Calu3 (cell line): ENCODE results near the gene SMAD1. TPM values are rescaled to one million over a fixed set of nuclear protein-coding genes. Genes with fewer than 3 reads are reported as not detected.

Experiments
- BruUV-seq: library from RNA; stranded (reverse); fragments of 400-500 nt; replicated peaks from 2 replicates; lab custom pipeline; 2021; lab: Mats Ljungman, UMichigan
- CTCF ChIA-PET: fragments of 300-600 bp; sonication (Branson Sonifier 250); formaldehyde crosslinking; loops from one replicate; lab custom pipeline; 2022; ENCODE audit warnings: antibody characterized with exemption; lab: Charles Lee
- DNase-seq: peaks from one replicate; pipeline ENCODE4 v3.0.0; 2022
- H3K27ac Mint-ChIP-seq: one replicate; pipeline ENCODE4 v1.8.0; 2022; ENCODE audit warnings: mixed read lengths; ENCODE audit not compliant: unreplicated experiment
- H3K27me3 Mint-ChIP-seq: one replicate; pipeline ENCODE4 v1.8.0; 2022; ENCODE audit warnings: mixed read lengths; ENCODE audit not compliant: unreplicated experiment
- H3K36me3 Mint-ChIP-seq: one replicate; pipeline ENCODE4 v1.8.0; 2022; ENCODE audit warnings: mild to moderate bottlenecking, moderate library complexity, mixed read lengths; ENCODE audit not compliant: insufficient read depth, unreplicated experiment
- H3K4me1 Mint-ChIP-seq: one replicate; pipeline ENCODE4 v1.8.0; 2022; ENCODE audit warnings: mild to moderate bottlenecking, low read depth, mixed read lengths; ENCODE audit not compliant: unreplicated experiment
- H3K4me3 Mint-ChIP-seq: one replicate; pipeline ENCODE4 v1.8.0; 2022; ENCODE audit warnings: mild to moderate bottlenecking, low read depth, moderate library complexity, mixed read lengths; ENCODE audit not compliant: unreplicated experiment
- H3K9me3 Mint-ChIP-seq: one replicate; pipeline ENCODE4 v1.8.0; 2022; ENCODE audit warnings: low read depth, mixed read lengths; ENCODE audit not compliant: unreplicated experiment
- intact Hi-C: fragments of 100-400 bp; cut with micrococcal nuclease; formaldehyde crosslinking; loops from one replicate; pipeline ENCODE4 v1.10.0; 2022; ENCODE audit not compliant: unreplicated experiment
- total RNA-seq: library from RNA; stranded (reverse); gene quantifications from 2 replicates; pipeline ENCODE4 v1.2.3, GENCODE V29; 2022
- TF ChIP-seq, protein P1 (sequence below): fragments of 200-600 bp; IDR thresholded peaks from one replicate; pipeline ENCODE4 v1.8.0; 2022; ENCODE audit warnings: antibody characterized with exemption; ENCODE audit not compliant: unreplicated experiment

SMAD1 gene
- total RNA-seq, 1 experiment from 2014 or later: 15.3 TPM

DNA sequence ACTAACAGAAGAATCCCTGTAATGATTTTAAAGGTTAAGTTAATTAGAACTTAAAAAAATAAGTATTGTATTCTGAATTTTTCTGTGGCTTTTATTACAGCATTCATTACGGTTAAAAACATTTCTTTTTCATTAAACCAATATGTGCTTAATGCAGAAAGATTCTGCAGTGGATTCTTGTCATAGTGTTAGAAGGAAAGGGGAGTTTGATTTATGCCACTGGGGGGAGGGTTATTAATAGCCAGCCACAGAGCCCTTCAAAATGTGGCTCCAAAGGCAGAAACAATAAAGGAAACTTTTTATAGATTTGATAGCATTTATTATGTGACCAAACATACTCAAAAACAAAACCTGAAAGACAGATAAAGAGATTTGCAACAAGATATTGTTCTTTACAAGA, 9.1 kb downstream of the SMAD1 start:
- BruUV-seq: no TSS peak

GRCh38 chr4:145492376-145492775, 10.7 kb downstream of the SMAD1 start:
- no TSS peak for BruUV-seq
- no peaks in the 10 kb centered on the region for H3K9me3 Mint-ChIP-seq
- TF ChIP-seq, protein P1, sequence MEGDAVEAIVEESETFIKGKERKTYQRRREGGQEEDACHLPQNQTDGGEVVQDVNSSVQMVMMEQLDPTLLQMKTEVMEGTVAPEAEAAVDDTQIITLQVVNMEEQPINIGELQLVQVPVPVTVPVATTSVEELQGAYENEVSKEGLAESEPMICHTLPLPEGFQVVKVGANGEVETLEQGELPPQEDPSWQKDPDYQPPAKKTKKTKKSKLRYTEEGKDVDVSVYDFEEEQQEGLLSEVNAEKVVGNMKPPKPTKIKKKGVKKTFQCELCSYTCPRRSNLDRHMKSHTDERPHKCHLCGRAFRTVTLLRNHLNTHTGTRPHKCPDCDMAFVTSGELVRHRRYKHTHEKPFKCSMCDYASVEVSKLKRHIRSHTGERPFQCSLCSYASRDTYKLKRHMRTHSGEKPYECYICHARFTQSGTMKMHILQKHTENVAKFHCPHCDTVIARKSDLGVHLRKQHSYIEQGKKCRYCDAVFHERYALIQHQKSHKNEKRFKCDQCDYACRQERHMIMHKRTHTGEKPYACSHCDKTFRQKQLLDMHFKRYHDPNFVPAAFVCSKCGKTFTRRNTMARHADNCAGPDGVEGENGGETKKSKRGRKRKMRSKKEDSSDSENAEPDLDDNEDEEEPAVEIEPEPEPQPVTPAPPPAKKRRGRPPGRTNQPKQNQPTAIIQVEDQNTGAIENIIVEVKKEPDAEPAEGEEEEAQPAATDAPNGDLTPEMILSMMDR: no peak
- DNase-seq: no peak
- CTCF ChIA-PET: no interaction called here
- intact Hi-C loops: no loop called here
- no peaks in the 10 kb centered on the region for H3K36me3 Mint-ChIP-seq
- H3K27me3 Mint-ChIP-seq: no peaks in the 10 kb centered on the region
- H3K27ac Mint-ChIP-seq: no peak overlapping the region
- H3K4me1 Mint-ChIP-seq: no peaks in the 10 kb centered on the region
- no peak overlapping the region for H3K4me3 Mint-ChIP-seq

More for the DNA sequence above, 9.1 kb downstream of the SMAD1 start:
- no peak overlapping the region for H3K27ac Mint-ChIP-seq
- H3K27me3 Mint-ChIP-seq: no peaks in the 10 kb centered on the region
- intact Hi-C loops: no loop called here
- no peaks in the 10 kb centered on the region for H3K36me3 Mint-ChIP-seq
- H3K4me1 Mint-ChIP-seq: no peaks in the 10 kb centered on the region
- DNase-seq: no peak
- CTCF ChIA-PET: no interaction called here
- H3K4me3 Mint-ChIP-seq: no peak overlapping the region
- TF ChIP-seq, protein P1: no peak
- no peaks in the 10 kb centered on the region for H3K9me3 Mint-ChIP-seq

DNA sequence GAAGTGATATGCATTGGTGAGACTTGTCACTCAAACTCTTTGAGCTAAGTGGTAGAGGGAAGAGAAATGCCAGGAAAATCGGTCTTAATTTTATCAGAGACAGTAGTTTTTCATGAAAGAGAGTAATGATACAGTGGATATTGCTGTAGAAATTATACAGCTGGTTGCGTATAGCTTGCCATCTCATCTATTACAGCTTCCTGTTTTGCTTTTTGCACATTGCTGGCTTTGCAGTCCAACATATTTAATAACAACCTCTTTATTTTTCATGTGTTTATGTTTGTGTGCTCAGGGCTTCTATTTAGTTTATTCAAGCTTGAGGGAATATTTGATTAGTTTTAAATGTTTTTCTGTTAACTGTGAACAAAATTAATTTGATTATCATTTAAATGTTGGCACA, 11.5 kb downstream of the SMAD1 start:
- Mint-ChIP-seq H3K4me3 (no peak overlapping the region), H3K36me3 (no peaks in the 10 kb centered on the region), H3K9me3 (no peaks in the 10 kb centered on the region), H3K27me3 (no peaks in the 10 kb centered on the region), H3K27ac (no peak overlapping the region), H3K4me1 (no peaks in the 10 kb centered on the region)
- DNase-seq: no peak
- no TSS peak for BruUV-seq
- intact Hi-C loops: no loop called here
- TF ChIP-seq, protein P1: no peak
- CTCF ChIA-PET: interaction anchor here (0.6 kb wide), 1 partner anchor 41 kb away, joined by 3 read pairs; no protein-coding TSS in a partner anchor

DNA sequence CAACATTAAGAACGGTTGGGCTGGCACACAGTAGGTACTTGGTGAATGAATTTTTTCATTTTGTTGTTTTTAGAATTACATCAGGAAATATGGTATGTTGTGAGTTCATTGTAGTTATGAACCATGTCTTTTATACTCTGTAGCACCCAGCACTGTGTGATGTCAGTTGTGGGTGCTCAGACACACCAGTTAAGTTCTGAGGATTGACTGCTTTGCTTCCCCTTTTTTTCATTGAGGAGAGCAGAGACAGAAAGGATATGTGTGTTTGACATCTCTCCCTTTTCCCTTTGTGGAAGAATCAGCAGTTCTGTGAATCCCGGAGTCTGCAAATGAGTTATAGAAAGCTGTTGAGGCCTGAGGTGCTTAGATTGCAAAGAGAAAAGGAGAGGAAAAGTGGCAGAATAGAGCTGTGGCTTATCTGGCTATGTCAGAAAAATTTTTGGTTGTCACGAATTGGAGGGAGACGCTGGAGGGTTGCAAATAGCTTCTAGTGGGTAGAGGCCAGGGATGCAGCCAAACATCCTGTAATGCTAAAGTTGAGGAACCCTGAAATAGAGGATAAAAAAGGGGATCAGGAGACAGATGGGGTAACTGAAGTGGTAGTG, 13.1 kb downstream of the SMAD1 start:
- intact Hi-C loops: no loop called here
- Mint-ChIP-seq H3K9me3 (no peaks in the 10 kb centered on the region), H3K4me1 (no peaks in the 10 kb centered on the region), H3K36me3 (no peaks in the 10 kb centered on the region), H3K27me3 (no peaks in the 10 kb centered on the region), H3K4me3 (no peak overlapping the region), H3K27ac (no peak overlapping the region)
- DNase-seq: no peak
- BruUV-seq: no TSS peak
- CTCF ChIA-PET: no interaction called here
- TF ChIP-seq, protein P1: no peak
